ENCODE results near the gene JADE2. TPM values are rescaled to one million over a fixed set of nuclear protein-coding genes. Genes with fewer than 3 reads are reported as not detected.

JADE2 gene
- total RNA-seq, 1 donor from 2014 or later: 16.8 TPM

GRCh38 chr5:134517553-134517952, 7.9 kb upstream of the JADE2 start:
- peaks cover 13% of the 10 kb centered on the region for H3K27me3 Mint-ChIP-seq (ENCODE audit: low read depth)
- DNase-seq (ENCODE audit: low spot score): no peak
- H3K4me3 Mint-ChIP-seq (ENCODE audit: unreplicated experiment): no peak overlapping the region
- no peak for TF ChIP-seq CTCF (IDR thresholded peaks at IDR 0.05)
- H3K9me3 Mint-ChIP-seq (ENCODE audit: low read depth): no peaks in the 10 kb centered on the region
- no peaks in the 10 kb centered on the region for H3K36me3 Mint-ChIP-seq (ENCODE audit: low read depth)
- H3K4me1 Mint-ChIP-seq (ENCODE audit: low read depth): peaks cover 3% of the 10 kb centered on the region
- no peak overlapping the region for H3K27ac Mint-ChIP-seq (ENCODE audit: unreplicated experiment)

- H3K27ac Mint-ChIP-seq (ENCODE audit: unreplicated experiment): no peak overlapping the region
- TF ChIP-seq CTCF (IDR thresholded peaks at IDR 0.05): no peak
- peaks cover 13% of the 10 kb centered on the region for H3K27me3 Mint-ChIP-seq (ENCODE audit: low read depth)
- H3K36me3 Mint-ChIP-seq (ENCODE audit: low read depth): no peaks in the 10 kb centered on the region
- peaks cover 10% of the 10 kb centered on the region for H3K4me1 Mint-ChIP-seq (ENCODE audit: low read depth)
- no peak overlapping the region for H3K4me3 Mint-ChIP-seq (ENCODE audit: unreplicated experiment)
- no peak for DNase-seq (ENCODE audit: low spot score)
- H3K9me3 Mint-ChIP-seq (ENCODE audit: low read depth): no peaks in the 10 kb centered on the region
These were observed 5.5 kb upstream of the JADE2 start for GRCh38 chr5:134519989-134520388.

DNA sequence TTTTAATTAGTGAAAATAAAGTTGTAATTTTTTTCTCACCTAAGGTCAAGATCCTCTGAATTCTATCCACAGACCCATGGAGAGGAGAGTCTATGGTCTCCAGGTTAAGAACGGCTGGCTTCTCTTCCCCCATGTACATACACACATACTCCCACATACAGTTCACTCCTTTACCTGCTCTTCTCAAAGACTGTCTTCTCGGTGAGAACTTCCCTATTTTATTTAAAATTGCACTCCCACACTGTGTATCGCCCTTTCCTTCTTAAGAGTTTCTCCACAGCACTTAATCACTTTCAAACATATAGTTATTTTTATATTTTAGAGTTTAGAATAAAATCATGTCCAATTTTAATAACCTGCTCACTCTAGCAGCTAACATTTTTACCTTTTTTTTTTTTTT, 3.6 kb upstream of the JADE2 start:
- H3K4me3 Mint-ChIP-seq (ENCODE audit: unreplicated experiment): no peak overlapping the region
- TF ChIP-seq CTCF (IDR thresholded peaks at IDR 0.05): no peak
- peaks cover 10% of the 10 kb centered on the region for H3K4me1 Mint-ChIP-seq (ENCODE audit: low read depth)
- H3K9me3 Mint-ChIP-seq (ENCODE audit: low read depth): no peaks in the 10 kb centered on the region
- H3K36me3 Mint-ChIP-seq (ENCODE audit: low read depth): no peaks in the 10 kb centered on the region
- H3K27me3 Mint-ChIP-seq (ENCODE audit: low read depth): peaks cover 13% of the 10 kb centered on the region
- no peak overlapping the region for H3K27ac Mint-ChIP-seq (ENCODE audit: unreplicated experiment)
- DNase-seq (ENCODE audit: low spot score): no peak

DNA sequence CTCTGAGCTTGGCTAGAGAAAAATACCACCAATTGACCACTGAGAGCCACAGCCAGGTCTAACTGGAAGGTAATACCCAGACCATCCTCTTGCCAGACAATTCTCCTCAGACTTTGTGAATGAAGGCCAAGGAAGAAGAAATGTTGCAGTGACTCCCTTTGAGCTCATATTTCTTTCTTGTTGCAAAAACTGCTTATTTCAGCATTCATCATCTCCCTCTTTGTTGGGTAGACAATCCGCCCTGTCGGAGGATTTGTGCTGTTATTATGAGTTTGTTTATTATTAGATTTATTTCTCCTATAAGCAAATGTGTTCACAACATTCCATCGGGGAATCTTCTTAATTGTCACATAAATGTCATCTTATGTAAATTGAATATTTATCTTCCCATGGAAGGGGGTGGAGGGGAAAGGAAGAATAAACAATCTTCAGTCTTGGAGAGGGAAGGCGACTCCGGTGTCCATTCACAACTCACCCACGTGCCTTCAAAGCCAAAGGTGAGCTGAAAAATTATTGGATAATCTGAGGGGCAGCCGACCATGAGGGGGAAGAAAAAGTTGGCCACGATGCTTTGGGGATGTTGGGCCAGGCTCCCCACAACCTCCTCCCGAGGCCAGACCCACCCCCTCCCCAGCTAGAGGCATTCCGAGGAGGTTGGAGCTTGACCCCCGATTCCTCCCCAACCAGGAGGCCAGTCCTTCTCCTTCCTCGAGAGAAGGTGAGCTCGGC, 1.8 kb upstream of the JADE2 start:
- Mint-ChIP-seq H3K4me1 (ENCODE audit: low read depth) (peaks cover 15% of the 10 kb centered on the region), H3K27ac (ENCODE audit: unreplicated experiment) (no peak overlapping the region), H3K27me3 (ENCODE audit: low read depth) (peaks cover 13% of the 10 kb centered on the region), H3K9me3 (ENCODE audit: low read depth) (no peaks in the 10 kb centered on the region), H3K4me3 (ENCODE audit: unreplicated experiment) (peak overlapping the region; percentile 93), H3K36me3 (ENCODE audit: low read depth) (no peaks in the 10 kb centered on the region)
- DNase-seq (ENCODE audit: low spot score): no peak
- no peak for TF ChIP-seq CTCF (IDR thresholded peaks at IDR 0.05)

GRCh38 chr5:134524272-134524825, 1.1 kb upstream of the JADE2 start:
- Mint-ChIP-seq H3K4me1 (ENCODE audit: low read depth) (peaks cover 15% of the 10 kb centered on the region), H3K27me3 (ENCODE audit: low read depth) (peaks cover 13% of the 10 kb centered on the region), H3K9me3 (ENCODE audit: low read depth) (no peaks in the 10 kb centered on the region), H3K27ac (ENCODE audit: unreplicated experiment) (peak overlapping the region; percentile 45), H3K36me3 (ENCODE audit: low read depth) (no peaks in the 10 kb centered on the region), H3K4me3 (ENCODE audit: unreplicated experiment) (peak overlapping the region; percentile 93)
- peak; percentile 5 for TF ChIP-seq CTCF (IDR thresholded peaks at IDR 0.05)
- DNase-seq (ENCODE audit: low spot score): no peak

Measured in chondrocyte (in vitro differentiated cells).